HEK293T (cell line): Measurements from ENCODE around the gene ANGPTL2.

Experiments used
- BHLHE40 ChIP-seq: fragments of 450-650 bp; IDR thresholded peaks from 2 replicates; pipeline ENCODE4 v1.6.1; 2016; ENCODE audit warnings: mild to moderate bottlenecking, moderate library complexity, borderline replicate concordance
- HDGF ChIP-seq: fragments of 450-650 bp; IDR thresholded peaks from 2 replicates; pipeline ENCODE4 v1.6.1; 2017; ENCODE audit warnings: antibody characterized with exemption, borderline replicate concordance
- L3MBTL2 ChIP-seq: fragments of 450-650 bp; conservative IDR thresholded peaks from 2 replicates; pipeline ENCODE4 v1.6.1; 2016; ENCODE audit warnings: mild to moderate bottlenecking
- PKNOX1 ChIP-seq: fragments of 450-650 bp; IDR thresholded peaks from 2 replicates; pipeline ENCODE4 v1.6.1; 2016
- SUZ12 ChIP-seq: fragments of 450-650 bp; IDR thresholded peaks from 2 replicates; pipeline ENCODE4 v1.6.1; 2016; ENCODE audit warnings: mild to moderate bottlenecking

DNA sequence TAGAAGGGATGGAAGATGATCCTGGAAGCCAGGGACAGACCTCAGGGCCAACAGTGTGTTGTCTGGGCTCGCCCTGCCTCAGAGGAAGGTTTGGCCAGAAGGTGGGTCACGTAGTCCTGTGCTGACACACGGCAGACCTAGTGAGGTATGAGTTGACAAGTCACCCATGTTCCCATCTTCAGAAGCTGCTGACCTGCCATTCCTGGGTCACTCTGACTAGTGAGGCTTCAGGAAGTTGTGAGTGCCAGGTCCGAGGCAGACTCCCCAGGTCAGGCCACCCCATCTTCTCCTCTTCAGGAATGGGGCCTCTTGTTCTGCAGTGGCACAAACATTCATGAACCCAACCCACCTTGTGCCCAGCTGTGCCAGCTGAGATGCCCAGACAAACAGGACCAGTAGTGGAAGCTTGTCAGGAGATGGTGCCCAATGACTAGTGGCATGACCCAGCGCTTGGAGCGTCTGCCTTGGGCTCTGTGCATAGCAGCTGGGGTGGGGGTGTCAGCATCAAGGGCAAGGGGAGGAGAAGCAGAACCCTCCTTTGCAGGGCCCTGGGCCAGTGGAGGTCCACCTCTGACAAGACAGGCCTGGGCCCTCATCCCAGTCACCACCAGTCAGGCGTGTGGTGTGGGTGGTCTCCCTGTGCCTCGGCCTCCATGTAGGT, 16.8 kb upstream of the ANGPTL2 start:
- no peak for TF ChIP-seq L3MBTL2
- TF ChIP-seq HDGF, result no peak
- TF ChIP-seq BHLHE40, result no peak
- TF ChIP-seq PKNOX1, result no peak
- TF ChIP-seq SUZ12, result no peak
